Brain microvascular endothelial cell (primary cell): ENCODE data around the gene F13A1.

ENCODE experiments used
- DNase-seq: peaks from one replicate; pipeline ENCODE4 v3.0.0-alpha.2; 2020
- H3K27ac ChIP-seq: fragments of 250-450 bp; sonication (Bioruptor Pico); 2 replicates; pipeline ENCODE4 v1.5.1; 2020; ENCODE audit warnings: mild to moderate bottlenecking, moderate library complexity
- H3K27me3 ChIP-seq: fragments of 250-450 bp; sonication (Bioruptor Pico); replicated peaks from 2 replicates; pipeline ENCODE4 v1.5.1; 2020; ENCODE audit warnings: mild to moderate bottlenecking
- H3K36me3 ChIP-seq: fragments of 250-450 bp; sonication (Bioruptor Pico); replicated peaks from 2 replicates; pipeline ENCODE4 v1.5.1; 2020; ENCODE audit warnings: mild to moderate bottlenecking
- H3K4me3 ChIP-seq: 2 replicates; pipeline ENCODE4 v1.5.1; 2011; ENCODE audit warnings: low read depth, mild to moderate bottlenecking, control low read depth, low read length, moderate library complexity
- CTCF ChIP-seq: IDR thresholded peaks from 2 replicates; pipeline ENCODE4 v1.5.1; 2011; ENCODE audit warnings: low read depth, mild to moderate bottlenecking, moderate library complexity, low read length, control low read depth, inconsistent platforms; ENCODE audit errors: missing control alignments
- in situ Hi-C: cut with HindIII; loops from 2 replicates; pipeline ENCODE4 v1.10.0; 2017; ENCODE audit warnings: low sequenced_read_pairs, low pct_ligation_motif_present

Gene F13A1

GRCh38 chr6:6219716-6220115, 100.7 kb downstream of the F13A1 start:
- in situ Hi-C loops, result no loop called here
- Histone ChIP-seq H3K27me3 (no peaks in the 10 kb centered on the region), H3K36me3 (no peaks in the 10 kb centered on the region), H3K27ac (no peak overlapping the region), H3K4me3 (no peak overlapping the region)
- DNase-seq, result no peak
- no peak for TF ChIP-seq CTCF

GRCh38 chr6:6218759-6219085, 101.7 kb downstream of the F13A1 start:
- peak; percentile 2 for DNase-seq
- no peak for TF ChIP-seq CTCF
- no peak overlapping the region for H3K4me3 ChIP-seq
- no peaks in the 10 kb centered on the region for H3K27me3 ChIP-seq
- H3K27ac ChIP-seq, result no peak overlapping the region
- H3K36me3 ChIP-seq, result no peaks in the 10 kb centered on the region
- in situ Hi-C loops, result no loop called here

- TF ChIP-seq CTCF, result no peak
- Histone ChIP-seq H3K36me3 (no peaks in the 10 kb centered on the region), H3K27ac (no peak overlapping the region), H3K27me3 (no peaks in the 10 kb centered on the region), H3K4me3 (no peak overlapping the region)
- in situ Hi-C loops, result no loop called here
- no peak for DNase-seq
Measured at GRCh38 chr6:6217855-6218758, 102.4 kb downstream of the F13A1 start.

- no peaks in the 10 kb centered on the region for H3K36me3 ChIP-seq
- no peak overlapping the region for H3K4me3 ChIP-seq
- H3K27ac ChIP-seq, result no peak overlapping the region
- no peaks in the 10 kb centered on the region for H3K27me3 ChIP-seq
- in situ Hi-C loops, result no loop called here
- no peak for TF ChIP-seq CTCF
- no peak for DNase-seq
Measured at GRCh38 chr6:6210994-6211393, 109.5 kb downstream of the F13A1 start.

- DNase-seq, result no peak
- TF ChIP-seq CTCF, result no peak
- Histone ChIP-seq H3K27me3 (no peaks in the 10 kb centered on the region), H3K4me3 (no peak overlapping the region), H3K36me3 (no peaks in the 10 kb centered on the region), H3K27ac (no peak overlapping the region)
- in situ Hi-C loops, result no loop called here
Measured at GRCh38 chr6:6202886-6203285, 117.6 kb downstream of the F13A1 start.

- no peak for TF ChIP-seq CTCF
- Histone ChIP-seq H3K27me3 (no peaks in the 10 kb centered on the region), H3K27ac (no peak overlapping the region), H3K36me3 (no peaks in the 10 kb centered on the region), H3K4me3 (no peak overlapping the region)
- no peak for DNase-seq
- in situ Hi-C loops, result no loop called here
Measured at GRCh38 chr6:6201200-6201599, 119.3 kb downstream of the F13A1 start.
